Left hindlimb (tissue), 1 donor: ENCODE measurements around the gene STAC3.

ENCODE experiments used
- DNase-seq: peaks from one replicate; pipeline ENCODE4 v3.0.0-alpha.2; 2018

STAC3 gene

GRCh38 chr12:57254506-57255280, 3.7 kb upstream of the STAC3 start:
- no peak for DNase-seq

- no peak for DNase-seq
These were observed 446 bp downstream of the STAC3 start for GRCh38 chr12:57250541-57250940.

GRCh38 chr12:57248934-57249742, 1.8 kb downstream of the STAC3 start:
- no peak for DNase-seq

GRCh38 chr12:57247041-57247440, 3.9 kb downstream of the STAC3 start:
- no peak for DNase-seq

- DNase-seq, result no peak
These were observed 6.7 kb downstream of the STAC3 start for GRCh38 chr12:57244312-57244696.

GRCh38 chr12:57243521-57244311, 7.3 kb downstream of the STAC3 start:
- DNase-seq, result peak; percentile 83

GRCh38 chr12:57242691-57243454, 8.1 kb downstream of the STAC3 start:
- peak; percentile 76 for DNase-seq

GRCh38 chr12:57242329-57242690, 8.7 kb downstream of the STAC3 start:
- peak; percentile 66 for DNase-seq

- DNase-seq, result no peak
These were observed 9.3 kb downstream of the STAC3 start for GRCh38 chr12:57241402-57242310.

GRCh38 chr12:57240926-57241401, 10.0 kb downstream of the STAC3 start:
- DNase-seq, result no peak

- DNase-seq, result peak; percentile 64
These were observed 10.7 kb downstream of the STAC3 start for GRCh38 chr12:57240066-57240921.

- DNase-seq, result no peak
These were observed 11.4 kb downstream of the STAC3 start for GRCh38 chr12:57239587-57240065.

GRCh38 chr12:57238854-57239554, 12.0 kb downstream of the STAC3 start:
- peak; percentile 90 for DNase-seq

- DNase-seq, result no peak
These were observed 12.8 kb downstream of the STAC3 start for GRCh38 chr12:57237932-57238853.

- no peak for DNase-seq
These were observed 13.4 kb downstream of the STAC3 start for GRCh38 chr12:57237596-57237931.

GRCh38 chr12:57236925-57237595, 13.9 kb downstream of the STAC3 start:
- peak; percentile 74 for DNase-seq

- no peak for DNase-seq
These were observed 14.6 kb downstream of the STAC3 start for GRCh38 chr12:57236201-57236924.
